HG02642 (cell line): ENCODE measurements around the gene ENDOD1.
A peak's percentile ranks its signal among the peaks of the same experiment; 100 is the strongest.

Experiments used
- ATAC-seq: cut with Tn5 transposase; IDR thresholded peaks from one replicate; pipeline ENCODE4 v1.9.1; 2021; ENCODE audit warnings: mild to moderate bottlenecking; ENCODE audit not compliant: unreplicated experiment, poor library complexity

Gene ENDOD1

DNA sequence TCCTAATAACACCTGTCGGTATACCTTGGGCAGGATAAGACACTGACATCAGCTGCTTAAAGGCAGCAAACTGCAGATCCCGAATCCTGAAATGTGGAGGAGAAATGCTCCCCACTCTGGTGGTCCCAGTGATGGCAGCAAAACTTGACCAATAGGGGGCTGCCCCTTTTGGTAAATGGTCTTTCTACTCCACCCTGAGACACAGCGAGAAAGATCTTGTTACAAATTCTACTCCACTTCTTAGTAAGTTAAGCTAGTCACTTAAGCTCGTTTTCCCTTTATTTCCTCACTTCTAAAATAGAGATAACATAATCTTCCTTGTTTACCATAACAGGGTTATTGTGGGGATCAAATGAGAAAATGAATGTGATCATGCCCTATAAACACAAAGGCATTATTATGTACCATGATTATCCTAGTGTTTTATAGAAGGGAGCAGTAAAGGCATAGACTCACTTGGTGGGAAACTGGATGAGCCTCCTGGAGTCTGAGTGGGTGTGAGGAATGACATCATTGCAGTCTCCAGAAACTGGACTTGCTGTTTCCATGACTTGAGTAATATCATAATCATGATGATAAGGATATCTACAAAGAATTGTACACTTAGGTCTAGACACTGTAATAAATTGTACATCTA lies 50.9 kb downstream of the ENDOD1 start:
- no peak for ATAC-seq

DNA sequence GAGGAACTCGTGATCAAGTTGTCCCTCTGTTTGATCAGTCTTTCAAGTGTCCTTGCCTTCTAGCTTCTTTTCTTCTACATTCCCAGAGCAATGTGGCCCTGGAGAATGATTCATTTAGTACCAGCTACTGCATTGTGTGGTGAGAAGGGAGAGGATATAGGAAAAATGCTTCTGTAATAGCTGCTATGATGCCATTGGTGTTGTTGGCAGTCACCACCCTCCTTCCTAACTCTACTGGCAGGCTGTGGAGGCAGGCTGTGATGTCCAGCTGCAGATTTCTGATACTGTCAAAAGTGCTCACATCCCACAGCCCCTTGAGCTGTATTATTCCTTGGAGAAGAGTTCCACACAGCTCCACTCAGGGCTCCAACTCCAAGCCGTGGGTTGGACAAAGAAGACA lies 52.8 kb downstream of the ENDOD1 start:
- no peak for ATAC-seq

DNA sequence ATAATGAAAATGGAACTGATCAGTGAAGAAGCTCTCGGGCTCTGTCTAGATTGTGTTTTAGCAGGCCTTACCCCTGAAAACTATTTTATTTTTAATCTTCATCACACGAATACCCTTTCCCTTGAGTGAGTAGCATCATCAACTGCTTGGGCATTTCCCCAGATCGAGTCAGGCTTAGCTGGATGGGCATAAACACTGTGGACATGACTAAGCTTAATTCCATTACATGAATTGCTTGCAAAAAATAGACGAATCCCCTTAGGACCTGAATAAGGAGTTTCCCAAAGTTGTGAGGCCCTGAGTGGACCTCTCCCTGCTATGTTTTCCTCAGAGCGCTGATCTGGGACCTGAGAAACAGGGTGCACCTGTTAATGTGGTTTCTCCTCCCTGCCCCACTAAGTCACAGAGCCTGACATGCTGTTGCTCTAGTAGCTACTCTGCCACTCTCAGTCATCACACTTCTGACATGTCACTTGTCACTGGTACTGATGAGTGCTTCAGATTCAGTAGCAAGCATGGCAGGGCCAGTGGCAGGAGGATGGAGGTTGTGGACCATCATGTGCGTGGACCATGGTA lies 53.5 kb downstream of the ENDOD1 start:
- no peak for ATAC-seq

DNA sequence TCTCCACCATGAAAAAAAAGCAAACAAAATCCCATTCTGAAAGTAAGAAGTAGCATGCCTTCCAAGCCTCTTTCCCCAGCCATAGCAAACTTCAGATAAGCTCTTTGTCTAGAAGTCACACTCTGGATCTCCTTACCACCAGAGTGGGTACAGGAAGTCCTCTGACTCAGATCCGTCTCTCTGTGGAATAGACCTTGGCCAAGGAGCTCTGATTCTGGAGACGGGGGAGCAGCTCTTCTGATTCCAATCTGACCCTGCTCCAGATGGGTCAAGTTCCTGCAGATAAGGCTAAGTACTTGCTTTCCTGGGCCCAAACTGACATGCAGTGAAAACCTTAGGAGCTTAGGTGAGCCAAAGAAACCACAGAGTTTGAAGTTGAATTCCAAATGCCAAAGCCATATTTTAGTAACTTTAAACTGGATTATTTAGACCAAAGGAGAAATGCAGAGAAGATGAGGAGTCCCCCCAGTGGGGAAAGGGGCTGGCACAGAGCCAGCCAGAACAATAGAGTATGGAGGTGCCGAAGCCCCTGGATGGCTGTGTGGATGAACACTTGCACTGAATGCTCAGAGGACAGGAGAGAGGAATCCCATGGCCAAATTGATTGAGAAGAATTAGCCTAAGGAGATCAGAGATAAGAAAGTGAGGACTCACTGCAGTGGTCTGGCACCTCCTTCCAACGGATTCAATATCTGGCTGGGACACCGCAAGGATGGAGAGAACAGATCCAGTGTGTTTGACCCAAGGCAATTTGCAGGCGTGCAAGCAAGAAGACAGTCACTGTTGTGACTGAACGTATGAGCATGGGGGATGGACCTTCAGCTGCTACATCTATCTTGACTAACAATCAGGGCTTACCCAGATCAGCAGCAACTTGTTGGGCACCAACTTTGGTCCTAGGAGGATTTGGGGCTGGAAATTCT lies 54.9 kb downstream of the ENDOD1 start:
- no peak for ATAC-seq

DNA sequence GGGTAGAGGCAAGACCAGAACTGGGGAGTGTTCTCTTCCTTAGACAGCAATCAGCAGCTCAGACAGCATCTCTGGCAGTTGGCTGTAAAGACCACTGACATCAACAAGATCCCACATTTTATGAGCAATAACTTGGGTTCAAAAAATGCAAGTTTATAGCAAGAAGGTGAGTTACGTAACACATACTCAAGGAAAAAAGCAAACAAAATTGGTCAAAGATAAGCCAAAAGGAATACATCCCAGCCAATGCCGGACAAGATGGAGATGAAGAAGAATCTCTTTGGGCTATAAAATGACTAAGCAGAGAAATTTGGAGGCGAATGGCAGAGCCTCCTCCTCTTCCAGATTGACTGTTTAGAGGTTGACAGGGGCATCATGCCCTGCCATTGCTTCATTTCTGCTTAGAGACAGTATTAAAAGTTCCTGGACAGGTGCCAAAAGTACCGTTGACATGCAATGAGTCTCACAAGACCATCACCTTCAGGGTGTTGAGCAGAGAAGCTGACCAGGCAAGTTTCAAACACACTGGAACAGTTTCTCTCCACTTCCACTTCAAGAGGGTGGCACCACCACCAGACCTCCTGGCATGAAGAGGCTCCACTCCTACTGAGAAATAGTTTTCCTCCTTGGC lies 55.9 kb downstream of the ENDOD1 start:
- ATAC-seq, result no peak

DNA sequence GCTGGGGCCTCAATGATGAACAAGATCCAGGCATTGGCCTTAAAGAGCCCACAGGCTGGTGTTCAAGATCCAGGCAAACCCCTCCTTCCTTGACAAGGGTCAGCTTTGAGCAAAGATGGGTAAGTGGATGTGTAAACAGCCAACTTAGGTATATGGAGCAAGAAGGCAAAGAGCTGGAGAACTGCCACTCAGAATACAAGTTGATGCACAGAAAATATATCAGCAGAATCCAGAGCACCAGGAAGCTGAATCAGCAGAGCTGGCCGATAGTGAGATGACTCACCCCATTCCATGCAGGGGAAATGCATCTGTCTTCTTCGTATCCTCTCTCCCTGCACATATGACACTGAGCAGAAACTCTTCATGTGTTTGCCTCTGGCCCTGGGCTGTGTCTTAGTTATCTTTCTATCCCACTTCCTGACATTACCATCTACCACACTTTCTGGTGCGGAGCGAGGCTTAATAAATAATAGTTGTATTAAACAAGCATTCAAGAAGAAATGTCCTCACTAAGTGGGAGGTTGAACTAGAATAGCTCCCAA lies 57.8 kb downstream of the ENDOD1 start:
- no peak for ATAC-seq

DNA sequence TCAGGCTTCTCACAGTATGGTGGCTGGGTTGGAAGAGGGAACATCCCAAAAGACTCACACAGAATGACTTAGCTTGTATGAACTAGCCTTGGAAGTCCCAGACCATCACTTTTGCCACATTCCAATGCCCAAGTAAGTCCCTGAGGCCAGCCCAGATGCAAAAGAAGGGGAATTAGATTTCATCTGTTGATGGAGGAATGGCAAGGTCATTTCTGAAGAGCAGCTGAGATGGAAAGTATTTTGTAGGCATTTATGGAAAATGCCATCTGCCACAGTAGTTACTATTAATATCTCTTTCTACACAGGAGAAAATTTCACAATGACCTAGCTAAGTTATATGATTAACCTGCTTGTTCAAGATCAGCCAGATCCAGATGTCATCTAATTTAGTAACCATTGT lies 58.8 kb downstream of the ENDOD1 start:
- ATAC-seq, result no peak

DNA sequence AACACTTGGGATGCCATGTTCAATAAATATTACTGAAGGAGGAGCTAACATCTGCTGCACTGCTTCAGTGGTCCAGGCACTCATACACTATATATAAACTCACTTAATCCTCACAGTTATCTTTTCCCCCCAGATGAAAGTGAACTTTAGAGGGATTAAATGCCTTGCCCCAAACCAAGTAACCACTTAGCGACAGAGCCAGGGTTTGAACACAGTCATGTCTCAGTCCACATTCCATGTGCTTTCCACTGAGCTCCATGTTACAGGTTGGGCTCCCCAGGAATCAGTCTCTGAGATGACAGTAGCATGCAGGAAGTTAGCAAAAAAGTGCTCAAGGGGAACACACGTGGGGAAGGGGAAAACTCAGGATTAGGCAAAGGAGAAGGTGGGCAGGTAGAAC lies 59.3 kb downstream of the ENDOD1 start:
- ATAC-seq, result no peak

DNA sequence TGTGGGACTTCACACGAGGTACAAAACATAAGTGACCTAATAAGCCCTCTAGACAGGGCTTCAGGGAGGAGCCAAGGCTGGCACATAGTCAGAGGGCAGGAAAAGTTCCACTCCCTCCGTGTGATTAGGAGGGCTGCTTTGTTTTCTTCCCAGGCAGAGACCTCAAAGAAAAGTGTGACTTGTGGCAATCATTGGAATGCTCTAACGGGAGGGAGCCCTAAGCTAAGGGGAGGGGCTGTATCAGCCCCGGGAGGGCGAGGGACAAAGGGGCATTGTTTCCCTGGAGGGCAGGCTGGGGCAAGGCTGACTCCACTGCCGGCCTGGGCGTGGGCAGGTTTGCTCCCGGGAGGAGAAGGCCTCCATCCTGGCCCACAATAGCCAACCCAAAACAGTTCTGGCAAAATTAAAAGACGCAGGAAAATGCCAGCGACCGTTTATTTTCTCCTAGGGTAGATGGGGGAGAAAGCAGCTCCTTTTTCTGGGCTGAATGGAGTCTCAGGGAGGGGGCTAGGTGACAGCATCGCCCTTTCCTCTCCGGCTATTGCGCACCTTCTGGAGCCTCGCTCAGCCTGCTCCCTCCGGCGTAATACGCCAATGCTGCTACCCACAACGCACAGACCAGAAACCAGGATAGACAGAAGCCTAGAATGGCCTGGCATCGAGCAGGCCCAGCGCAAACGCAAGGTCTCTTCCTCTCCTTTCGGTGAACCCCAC lies 60.2 kb downstream of the ENDOD1 start:
- no peak for ATAC-seq

DNA sequence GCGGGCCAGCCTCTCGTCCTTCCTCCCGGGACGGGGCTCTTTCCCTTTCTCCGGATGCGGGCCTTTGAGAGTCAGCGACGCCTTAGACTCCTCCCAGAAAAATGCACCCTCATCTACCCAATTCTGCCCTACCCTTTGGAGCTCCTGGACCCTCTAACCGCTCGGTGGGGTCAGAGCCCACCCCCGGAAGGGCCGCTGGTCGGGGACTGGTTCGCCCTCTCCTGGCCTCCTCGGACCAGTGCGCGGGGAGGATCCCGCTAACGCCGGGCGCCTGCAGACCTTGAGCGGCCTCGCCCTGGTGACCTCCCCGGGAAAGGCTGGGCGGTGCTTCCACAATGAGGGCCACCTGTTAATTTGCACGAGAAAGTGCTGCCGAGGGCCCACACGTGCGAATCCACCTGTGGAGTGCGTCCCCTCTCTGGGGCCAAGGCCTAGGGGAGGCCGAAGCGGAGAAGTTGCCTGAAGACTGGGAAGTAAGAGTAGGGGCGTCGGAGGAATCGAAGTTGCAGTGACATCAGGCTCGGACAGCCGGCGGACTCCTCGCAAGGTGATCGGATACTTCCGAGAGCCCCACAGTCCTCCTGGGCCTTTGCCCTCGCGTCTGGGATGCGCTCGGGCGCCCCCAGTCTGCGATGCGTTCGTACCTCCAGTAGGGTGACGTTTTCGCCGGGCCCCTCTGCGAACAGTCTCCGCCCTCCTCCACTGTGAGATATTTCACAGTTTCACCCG lies 61.5 kb downstream of the ENDOD1 start:
- ATAC-seq, result peak; percentile 91

DNA sequence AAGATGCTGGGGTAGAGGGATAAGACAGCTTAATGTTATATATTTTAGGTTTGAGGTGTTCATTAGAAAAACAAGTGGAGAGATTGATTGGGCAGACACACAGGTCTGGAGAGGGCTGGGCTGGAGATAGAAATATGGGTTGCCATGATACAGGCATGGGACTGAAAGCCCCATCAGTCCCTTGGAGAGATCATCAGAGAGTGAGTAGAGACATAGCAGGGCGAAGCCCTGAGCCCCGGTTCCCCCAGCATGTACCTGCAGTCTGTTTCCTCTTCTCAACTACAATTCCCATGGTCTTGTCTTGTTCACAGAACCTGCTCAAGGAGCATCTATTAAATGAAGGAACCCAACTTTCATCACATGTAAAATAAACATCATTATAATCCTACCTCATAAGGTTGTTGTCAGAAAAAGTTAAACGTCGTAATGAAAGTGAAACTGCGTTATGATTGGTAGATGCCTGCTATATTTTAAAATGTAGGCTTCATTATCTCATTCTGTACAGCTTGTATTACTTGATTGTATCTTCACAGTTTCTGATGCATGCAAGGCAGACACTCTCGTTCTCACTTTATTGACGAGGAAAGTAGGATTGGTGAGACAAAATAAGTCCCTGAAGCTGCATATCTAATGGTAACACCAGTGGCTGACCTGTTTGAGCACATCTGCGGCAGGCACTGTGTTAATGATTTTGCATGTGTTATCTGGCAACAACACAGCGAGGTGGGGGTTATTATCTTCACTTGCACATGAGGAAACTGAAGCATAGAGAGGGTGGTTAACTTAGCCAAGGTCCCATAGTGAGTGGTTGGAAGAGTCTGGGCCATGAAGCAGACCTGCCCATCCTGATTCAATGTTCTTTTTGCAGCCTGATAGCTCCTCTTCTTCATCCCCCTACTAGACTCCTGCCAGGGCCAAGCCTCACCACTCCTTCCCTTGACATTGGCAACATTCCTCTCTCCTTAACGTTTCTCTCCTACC lies 63.5 kb downstream of the ENDOD1 start:
- ATAC-seq, result no peak

DNA sequence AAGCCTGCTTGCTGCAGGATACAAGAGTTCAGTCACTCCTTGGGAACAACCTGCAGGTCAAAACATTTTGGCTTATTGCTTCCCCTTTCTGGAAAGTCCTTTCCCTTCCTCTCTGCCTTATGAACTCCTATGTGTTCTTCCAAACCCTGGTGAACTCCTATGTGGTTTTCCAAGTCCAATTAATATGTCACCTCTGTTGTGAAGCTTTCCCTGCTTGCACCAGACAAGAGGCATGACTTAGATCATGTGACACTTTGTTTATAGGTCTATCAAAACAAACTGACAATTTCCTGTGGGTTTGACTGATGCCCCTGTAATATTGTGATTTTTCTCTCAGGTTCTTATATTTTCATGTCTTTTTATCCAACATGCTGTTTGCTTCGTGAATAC lies 64.2 kb downstream of the ENDOD1 start:
- no peak for ATAC-seq

DNA sequence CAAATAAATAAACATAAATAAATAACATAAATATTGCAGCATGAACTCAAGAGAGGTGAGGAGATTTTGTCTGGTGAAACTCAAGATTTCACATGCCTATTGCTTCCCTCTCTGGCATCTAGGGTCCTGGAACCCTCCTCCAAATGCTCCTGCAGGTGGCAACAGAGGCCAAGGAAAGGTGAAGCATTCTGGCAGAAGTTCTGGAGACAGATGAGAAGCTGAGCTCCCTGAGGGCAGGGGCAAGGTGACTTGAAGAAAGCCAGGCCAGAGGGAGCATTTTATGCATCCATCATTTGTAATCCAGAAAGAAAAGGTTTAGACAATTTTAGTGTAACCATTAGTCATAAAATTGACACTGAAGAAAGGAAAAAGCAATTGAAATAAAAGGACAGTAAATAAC lies 64.9 kb downstream of the ENDOD1 start:
- no peak for ATAC-seq

DNA sequence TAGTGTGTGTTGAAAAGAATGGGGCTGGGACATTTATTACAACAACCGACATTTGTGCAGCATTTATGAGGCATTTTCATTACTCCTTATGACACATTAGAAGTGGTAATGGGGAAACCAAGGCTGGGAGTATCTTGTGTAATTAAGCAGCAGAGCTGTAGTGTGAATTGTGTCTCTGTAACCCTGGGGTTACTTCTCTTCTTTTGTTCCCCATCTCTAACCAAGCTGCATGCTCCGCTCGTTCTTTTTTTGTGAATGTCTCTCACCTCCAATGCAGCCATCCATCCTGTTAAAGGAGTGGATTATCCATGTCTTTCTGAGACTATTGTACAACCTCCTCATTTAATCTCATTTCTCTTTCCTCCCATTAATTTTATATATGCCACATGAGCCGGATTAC lies 65.7 kb downstream of the ENDOD1 start:
- ATAC-seq, result no peak

DNA sequence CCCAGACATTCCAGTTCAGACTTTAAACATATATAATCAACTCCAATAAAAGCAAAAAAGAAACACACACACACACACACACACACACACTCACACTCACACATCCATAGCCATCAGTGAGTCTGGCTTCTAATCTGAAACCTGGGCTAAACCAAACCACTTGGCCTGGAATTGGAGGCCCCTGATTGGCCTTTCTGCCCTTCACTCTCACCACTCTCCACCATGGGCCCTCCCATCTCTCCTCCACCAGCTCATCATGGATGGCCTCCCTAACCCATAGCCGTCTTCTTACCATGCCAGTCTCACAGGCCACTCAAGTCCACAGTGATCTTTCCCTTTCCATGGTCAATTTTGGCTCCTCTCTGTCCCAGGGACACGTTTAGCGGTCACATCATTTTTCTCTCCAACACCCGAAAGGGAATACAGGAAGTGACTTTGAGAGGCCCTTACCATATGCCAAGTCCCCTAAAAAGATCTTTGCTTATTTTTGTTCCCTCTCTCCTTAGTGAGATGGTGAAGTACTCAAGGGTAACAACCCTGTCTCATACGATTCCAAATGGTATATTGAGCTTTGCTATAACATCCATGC lies 66.6 kb downstream of the ENDOD1 start:
- no peak for ATAC-seq

DNA sequence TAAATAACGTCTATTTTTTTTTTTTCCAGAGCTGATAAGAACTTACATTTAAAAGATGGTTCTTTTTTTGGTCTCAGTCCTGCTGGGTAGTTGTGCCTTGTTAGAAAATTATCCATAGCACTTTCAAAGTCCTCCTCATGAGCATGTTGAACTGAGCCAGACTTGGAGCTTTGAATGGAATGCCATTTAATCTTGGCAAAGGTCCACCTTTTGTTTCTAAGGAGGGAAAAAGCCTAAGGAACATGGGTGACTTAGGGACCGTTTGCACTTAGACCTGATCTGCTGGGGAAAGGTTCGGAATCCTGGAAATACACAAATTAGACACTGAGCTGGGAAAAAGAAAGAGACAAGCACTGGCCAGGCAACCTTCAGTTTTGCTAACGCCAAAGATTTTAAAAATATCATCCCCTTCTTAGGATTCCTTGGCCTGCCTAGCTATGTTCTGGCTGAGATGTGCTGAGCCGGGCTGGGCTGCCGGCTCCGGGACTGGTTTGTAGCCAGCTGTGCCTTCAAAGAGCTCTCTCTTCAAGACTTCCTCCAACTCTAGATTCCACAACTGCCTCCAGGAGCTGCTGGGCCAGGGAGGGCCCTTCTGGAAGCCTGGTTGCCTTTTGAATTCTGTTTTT lies 67.4 kb downstream of the ENDOD1 start:
- no peak for ATAC-seq

DNA sequence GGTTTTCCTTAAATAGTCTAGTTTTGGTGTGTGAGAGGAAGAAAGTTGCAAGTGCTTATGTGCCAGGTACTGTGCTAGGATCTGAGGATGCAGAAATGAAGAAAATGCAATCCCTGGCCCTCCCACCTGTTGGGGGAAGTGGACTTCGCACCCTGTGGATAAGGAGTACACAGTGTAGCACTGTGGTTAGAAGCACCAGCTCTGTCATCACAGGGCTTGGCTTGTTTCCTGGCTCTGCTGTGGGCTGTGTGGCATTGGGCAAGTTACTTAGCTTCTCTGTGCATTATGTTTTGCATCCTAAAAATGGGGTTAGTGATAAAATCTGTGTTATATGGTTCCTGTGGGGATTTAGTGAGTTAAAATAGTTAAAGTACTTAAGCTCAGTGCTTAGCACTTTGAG lies 68.2 kb downstream of the ENDOD1 start:
- no peak for ATAC-seq

DNA sequence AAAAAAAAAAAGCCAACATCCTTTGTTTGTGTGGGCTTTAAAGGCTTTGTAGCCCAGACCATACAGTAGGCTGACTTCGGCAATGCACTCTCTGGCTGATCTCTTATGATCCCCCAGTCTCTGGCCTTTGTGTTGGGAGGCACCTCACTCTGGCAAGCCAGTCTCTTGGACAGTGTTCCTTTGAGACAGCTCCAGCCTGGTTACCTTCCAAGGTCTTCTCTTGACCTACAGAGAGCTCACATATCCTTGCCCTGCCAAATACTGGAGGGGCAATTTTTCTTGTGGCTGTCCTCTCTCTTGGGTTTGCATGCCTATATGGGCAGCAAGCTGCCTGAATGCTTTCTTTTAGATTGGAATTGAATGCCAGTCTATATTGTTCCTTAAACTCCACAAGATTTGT lies 71.6 kb downstream of the ENDOD1 start:
- ATAC-seq, result no peak
